SK-N-SH (cell line): Measurements from ENCODE around the gene AGAP1.

Experiments used
- EZH2phosphoT487 ChIP-seq: fragments of 200-600 bp; sonication (generic); IDR thresholded peaks from 2 replicates; pipeline ENCODE4 v1.6.1; 2017; ENCODE audit warnings: low read depth, mixed run types, mild to moderate bottlenecking, antibody characterized with exemption, moderate library complexity, borderline replicate concordance
- RAD21 ChIP-seq: IDR thresholded peaks from 2 replicates; pipeline ENCODE4 v1.6.1; 2012; ENCODE audit warnings: mild to moderate bottlenecking, low read length

DNA sequence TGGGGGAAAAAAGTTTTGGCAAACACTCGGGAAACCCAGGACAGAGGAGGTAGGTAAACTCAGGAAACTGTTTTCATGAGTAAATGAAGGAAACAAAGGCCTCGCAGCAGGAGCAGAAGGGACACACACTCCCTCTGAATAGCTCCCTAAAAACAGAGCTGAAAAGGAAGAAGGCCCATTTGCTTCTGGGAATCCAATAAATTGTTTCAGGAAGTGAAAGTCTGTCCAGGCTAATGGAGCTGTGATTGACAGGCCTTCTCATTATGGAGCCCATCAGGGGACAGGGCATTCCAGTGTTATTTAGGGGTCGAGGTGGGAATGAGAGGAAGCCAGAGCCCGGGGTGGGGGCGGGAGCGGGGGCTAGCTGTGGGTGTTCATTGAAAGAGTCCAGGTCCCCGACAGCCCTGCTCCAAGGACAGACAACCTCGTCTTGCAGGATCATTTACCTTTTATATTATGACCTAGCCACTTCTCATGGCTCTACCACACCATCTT, 593.2 kb downstream of the AGAP1 start:
- TF ChIP-seq RAD21 (no peak), EZH2phosphoT487 (no peak)
